Measurements from ENCODE around the gene RXFP1. TPM values are rescaled to one million over a fixed set of nuclear protein-coding genes. Genes with fewer than 3 reads are reported as not detected.

RXFP1 gene
- total and polyA plus RNA-seq, 4 donors, result 0.24 to 1.5 (median 0.80) TPM

DNA sequence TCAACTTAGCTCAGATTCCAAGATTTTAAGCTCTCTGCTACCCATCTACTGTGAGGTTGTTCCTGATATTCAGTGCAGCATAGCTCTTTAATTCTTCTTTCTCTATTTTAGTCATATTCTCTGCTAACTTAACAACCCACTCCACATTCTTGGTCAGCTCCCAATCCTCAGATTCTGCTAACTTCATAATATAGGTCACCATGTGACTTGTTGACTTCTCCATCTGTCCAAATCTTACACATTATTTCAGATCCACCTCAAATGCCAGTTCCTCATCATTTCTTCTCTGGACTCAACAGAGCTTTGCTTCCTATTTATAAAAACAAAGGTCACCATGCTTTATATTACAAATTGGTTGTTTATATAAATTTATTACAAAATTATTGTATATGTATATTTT lies 29.3 kb upstream of the RXFP1 start:
- TF ChIP-seq, protein P1, sequence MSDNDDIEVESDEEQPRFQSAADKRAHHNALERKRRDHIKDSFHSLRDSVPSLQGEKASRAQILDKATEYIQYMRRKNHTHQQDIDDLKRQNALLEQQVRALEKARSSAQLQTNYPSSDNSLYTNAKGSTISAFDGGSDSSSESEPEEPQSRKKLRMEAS (IDR thresholded peaks at IDR 0.05), result no peak
- TF ChIP-seq HNF4G (IDR thresholded peaks at IDR 0.05), result no peak
- TF ChIP-seq FOXA1 (IDR thresholded peaks at IDR 0.05), result no peak
- TF ChIP-seq HNF4A (conservative IDR thresholded peaks at IDR 0.05), result no peak
- TF ChIP-seq GABPA (IDR thresholded peaks at IDR 0.05 in 1 of 2, conservative IDR thresholded peaks at IDR 0.05 in 1 of 2), result no peak
- no peak overlapping the region for H3K4me3 ChIP-seq (ENCODE audit: low read depth in 1 of 3, low read length in 3 of 3)
- H3K36me3 ChIP-seq (ENCODE audit: control insufficient read depth in 4 of 4, insufficient read depth in 3 of 4, low read depth in 1 of 4, low read length in 3 of 4), result no peaks in the 10 kb centered on the region
- H3K27ac ChIP-seq (ENCODE audit: low read depth in 1 of 2, low read length in 2 of 2), result no peak overlapping the region
- peaks cover 0 to 2% (median 0%) of the 10 kb centered on the region in 4 donors for H3K27me3 ChIP-seq (ENCODE audit: control insufficient read depth in 4 of 4, insufficient read depth in 4 of 4, low read length in 3 of 4)
- no peaks in the 10 kb centered on the region for H3K4me1 ChIP-seq (ENCODE audit: control insufficient read depth in 4 of 4, insufficient read depth in 4 of 4, low read length in 3 of 4)
- H3K9ac ChIP-seq (ENCODE audit: low read depth in 1 of 2, low read length in 2 of 2), result no peak overlapping the region
- DNase-seq (ENCODE audit: low spot score), result no peak
- peaks cover 0 to 1% (median 0%) of the 10 kb centered on the region in 4 donors for H3K9me3 ChIP-seq (ENCODE audit: control insufficient read depth in 4 of 4, low read length in 3 of 4)

DNA sequence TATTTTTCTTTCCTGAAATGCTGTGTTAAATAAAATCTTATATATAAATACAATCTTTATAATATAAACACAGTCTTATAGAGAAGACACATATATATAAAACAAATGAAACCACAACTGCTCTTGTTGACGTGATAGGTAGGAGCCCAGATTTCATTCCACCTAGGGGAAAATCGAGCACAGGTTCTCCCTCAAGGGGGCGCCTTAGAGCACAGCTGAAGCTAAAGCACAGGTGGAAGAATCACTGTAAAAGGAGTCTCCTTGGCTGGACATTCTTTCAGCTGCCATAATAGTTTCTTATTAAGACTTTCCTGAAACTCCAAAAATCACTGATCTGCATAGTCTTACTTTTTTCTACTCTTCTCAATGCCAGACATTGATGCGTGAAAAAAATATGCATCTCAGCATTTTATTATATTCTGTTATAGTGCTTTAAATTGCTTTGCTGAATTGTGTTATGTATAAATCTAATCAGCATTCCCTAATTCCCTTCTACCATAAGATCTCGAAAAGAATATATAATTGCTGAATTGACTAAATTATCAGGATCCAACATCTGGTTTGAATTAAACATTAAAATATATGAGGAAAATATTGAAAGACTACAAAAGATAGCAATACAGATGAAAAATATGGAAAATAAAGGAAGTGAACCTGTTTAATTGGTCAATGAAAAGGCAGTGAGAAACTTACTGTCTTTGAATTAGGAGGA lies 25.5 kb upstream of the RXFP1 start:
- no peak overlapping the region for H3K27ac ChIP-seq (ENCODE audit: low read depth in 1 of 2, low read length in 2 of 2)
- peak; percentile 47 for DNase-seq (ENCODE audit: low spot score)
- TF ChIP-seq RAD21 (IDR thresholded peaks at IDR 0.05), result peak; percentile 37 to 56
- no peak for TF ChIP-seq YY1 (IDR thresholded peaks at IDR 0.05)
- TF ChIP-seq, protein P2, sequence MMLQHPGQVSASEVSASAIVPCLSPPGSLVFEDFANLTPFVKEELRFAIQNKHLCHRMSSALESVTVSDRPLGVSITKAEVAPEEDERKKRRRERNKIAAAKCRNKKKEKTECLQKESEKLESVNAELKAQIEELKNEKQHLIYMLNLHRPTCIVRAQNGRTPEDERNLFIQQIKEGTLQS (IDR thresholded peaks at IDR 0.05), result no peak
- TF ChIP-seq, protein P1 (IDR thresholded peaks at IDR 0.05), result no peak
- peak; percentile 9 for TF ChIP-seq CTCF (IDR thresholded peaks at IDR 0.05; ENCODE audit: low read depth, low read length, missing input control)
- no peaks in the 10 kb centered on the region for H3K36me3 ChIP-seq (ENCODE audit: control insufficient read depth in 4 of 4, insufficient read depth in 3 of 4, low read depth in 1 of 4, low read length in 3 of 4)
- H3K9me3 ChIP-seq (ENCODE audit: control insufficient read depth in 4 of 4, low read length in 3 of 4), result no peaks in the 10 kb centered on the region
- H3K27me3 ChIP-seq (ENCODE audit: control insufficient read depth in 4 of 4, insufficient read depth in 4 of 4, low read length in 3 of 4), result no peaks in the 10 kb centered on the region
- no peak overlapping the region for H3K4me3 ChIP-seq (ENCODE audit: low read depth in 1 of 3, low read length in 3 of 3)
- H3K9ac ChIP-seq (ENCODE audit: low read depth in 1 of 2, low read length in 2 of 2), result no peak overlapping the region
- H3K4me1 ChIP-seq (ENCODE audit: control insufficient read depth in 4 of 4, insufficient read depth in 4 of 4, low read length in 3 of 4), result no peaks in the 10 kb centered on the region
- 34% methylated on average over 5 of the region's 5 CpGs for WGBS

GRCh38 chr4:158500054-158500453 lies 21.6 kb upstream of the RXFP1 start:
- WGBS, result 59% methylated on average over 4 of the region's 4 CpGs
- H3K9ac ChIP-seq (ENCODE audit: low read depth in 1 of 2, low read length in 2 of 2), result no peak overlapping the region
- no peak overlapping the region for H3K4me3 ChIP-seq (ENCODE audit: low read depth in 1 of 3, low read length in 3 of 3)
- no peaks in the 10 kb centered on the region for H3K27me3 ChIP-seq (ENCODE audit: control insufficient read depth in 4 of 4, insufficient read depth in 4 of 4, low read length in 3 of 4)
- H3K4me1 ChIP-seq (ENCODE audit: control insufficient read depth in 4 of 4, insufficient read depth in 4 of 4, low read length in 3 of 4), result no peaks in the 10 kb centered on the region
- no peak overlapping the region for H3K27ac ChIP-seq (ENCODE audit: low read depth in 1 of 2, low read length in 2 of 2)
- no peaks in the 10 kb centered on the region for H3K9me3 ChIP-seq (ENCODE audit: control insufficient read depth in 4 of 4, low read length in 3 of 4)
- TF ChIP-seq REST (IDR thresholded peaks at IDR 0.05), result no peak
- TF ChIP-seq FOXA1 (IDR thresholded peaks at IDR 0.05), result no peak
- no peak for TF ChIP-seq FOXA2 (IDR thresholded peaks at IDR 0.05)
- no peak for TF ChIP-seq CTCF (IDR thresholded peaks at IDR 0.05; ENCODE audit: low read depth, low read length, missing input control)
- no peak for TF ChIP-seq TAF1 (conservative IDR thresholded peaks at IDR 0.05)
- no peak for TF ChIP-seq RAD21 (IDR thresholded peaks at IDR 0.05)
- no peak for TF ChIP-seq NR2F2 (IDR thresholded peaks at IDR 0.05)
- TF ChIP-seq, protein P3, sequence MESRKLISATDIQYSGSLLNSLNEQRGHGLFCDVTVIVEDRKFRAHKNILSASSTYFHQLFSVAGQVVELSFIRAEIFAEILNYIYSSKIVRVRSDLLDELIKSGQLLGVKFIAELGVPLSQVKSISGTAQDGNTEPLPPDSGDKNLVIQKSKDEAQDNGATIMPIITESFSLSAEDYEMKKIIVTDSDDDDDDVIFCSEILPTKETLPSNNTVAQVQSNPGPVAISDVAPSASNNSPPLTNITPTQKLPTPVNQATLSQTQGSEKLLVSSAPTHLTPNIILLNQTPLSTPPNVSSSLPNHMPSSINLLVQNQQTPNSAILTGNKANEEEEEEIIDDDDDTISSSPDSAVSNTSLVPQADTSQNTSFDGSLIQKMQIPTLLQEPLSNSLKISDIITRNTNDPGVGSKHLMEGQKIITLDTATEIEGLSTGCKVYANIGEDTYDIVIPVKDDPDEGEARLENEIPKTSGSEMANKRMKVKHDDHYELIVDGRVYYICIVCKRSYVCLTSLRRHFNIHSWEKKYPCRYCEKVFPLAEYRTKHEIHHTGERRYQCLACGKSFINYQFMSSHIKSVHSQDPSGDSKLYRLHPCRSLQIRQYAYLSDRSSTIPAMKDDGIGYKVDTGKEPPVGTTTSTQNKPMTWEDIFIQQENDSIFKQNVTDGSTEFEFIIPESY (IDR thresholded peaks at IDR 0.05), result no peak
- no peak for DNase-seq (ENCODE audit: low spot score)
- H3K36me3 ChIP-seq (ENCODE audit: control insufficient read depth in 4 of 4, insufficient read depth in 3 of 4, low read depth in 1 of 4, low read length in 3 of 4), result no peaks in the 10 kb centered on the region

Measured in liver (tissue), 9 donors.